Ecto neural progenitor cell (in vitro differentiated cells): ENCODE measurements around the gene LRRC8B.
"Not testable (repeated sequence)": the region's sequence is repeated elsewhere in the genome, so short reads cannot be mapped to it uniquely, and the experiment has no call there.

ENCODE experiments used
- DNase-seq: peaks from one replicate; pipeline ENCODE4 v3.0.0-alpha.2; 2018; ENCODE audit warnings: low spot score

Gene LRRC8B

DNA sequence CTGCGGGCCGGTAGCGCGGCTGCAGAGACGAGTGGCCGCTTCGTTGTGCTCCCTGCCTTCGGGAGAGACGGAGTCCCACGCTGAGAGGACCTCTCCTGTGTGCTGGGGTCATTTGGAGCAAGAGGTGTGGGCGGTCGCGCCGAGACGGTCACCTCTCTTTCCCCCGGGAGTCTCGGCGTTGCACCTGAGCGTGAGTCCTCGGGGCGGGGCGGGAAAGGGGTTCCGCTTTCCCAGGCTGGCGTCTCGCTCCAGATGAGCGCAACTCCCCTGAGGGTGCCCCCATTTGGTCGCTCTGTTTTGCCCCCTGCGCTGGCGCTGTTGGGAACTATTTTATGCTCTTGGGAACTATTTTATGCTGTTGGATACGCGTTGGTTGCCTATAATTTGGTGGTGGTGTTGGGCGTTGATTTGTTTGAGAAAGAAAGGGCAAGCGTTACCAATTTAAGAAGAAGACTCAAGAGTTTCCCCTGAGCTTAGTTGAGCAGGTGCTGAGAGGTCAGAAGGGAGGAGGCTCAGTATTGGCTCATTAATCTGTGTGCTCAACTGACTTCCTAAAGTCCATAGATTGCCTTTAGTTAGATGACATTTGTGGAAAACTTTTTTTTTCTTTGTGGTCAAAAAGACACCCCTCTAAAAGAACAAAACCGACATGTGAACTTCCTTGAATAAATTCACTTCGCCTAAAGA is 683 bp downstream of the LRRC8B start:
- DNase-seq: peak; percentile 62

DNA sequence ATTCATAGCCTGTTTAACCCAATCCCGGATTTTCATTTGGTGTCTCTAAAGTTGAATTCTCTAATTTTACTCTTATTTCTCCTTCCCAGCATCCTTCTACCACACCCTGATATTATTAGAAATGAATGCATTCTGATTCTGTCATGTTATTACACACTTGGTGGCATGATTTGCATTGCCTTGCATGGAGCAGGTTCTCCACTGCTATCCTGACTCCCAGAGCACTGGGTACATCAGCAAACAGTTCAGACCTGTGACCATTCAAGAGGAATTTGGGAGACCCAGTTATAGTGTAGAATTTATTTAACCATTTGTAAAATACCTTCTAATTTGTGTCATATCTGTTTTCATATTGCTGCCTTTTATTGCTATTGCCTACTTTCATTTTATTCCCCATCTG is 2.6 kb downstream of the LRRC8B start:
- DNase-seq: no peak

DNA sequence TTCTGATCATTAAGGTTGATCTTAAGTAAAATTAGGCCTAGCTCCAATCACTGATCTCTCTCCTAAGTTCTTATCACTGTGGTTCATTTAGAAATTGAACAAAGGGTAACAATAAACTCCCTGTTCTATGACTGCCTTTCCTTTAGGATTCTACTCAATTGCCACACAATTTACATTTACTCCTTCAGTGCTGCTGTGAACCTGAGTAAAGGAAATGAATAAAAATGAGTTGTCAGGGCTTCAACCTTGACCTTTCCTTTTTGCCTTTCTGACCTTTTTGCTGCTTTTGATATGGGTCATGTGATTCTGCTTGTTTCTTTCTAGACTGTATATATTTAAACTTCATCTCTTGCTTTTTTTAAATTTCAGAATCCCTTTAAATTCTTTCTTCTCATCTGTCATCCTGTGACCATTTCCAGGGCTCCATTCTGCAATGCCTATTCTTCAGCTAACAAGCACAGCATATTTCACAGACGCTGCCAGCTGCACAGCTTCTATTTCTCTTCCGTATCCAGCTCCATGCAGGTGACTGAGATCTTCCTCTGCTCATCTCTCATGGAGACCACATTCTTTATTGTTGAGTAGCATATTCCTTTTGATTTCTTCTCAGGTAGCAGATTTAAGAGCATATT is 3.2 kb downstream of the LRRC8B start:
- DNase-seq: no peak

DNA sequence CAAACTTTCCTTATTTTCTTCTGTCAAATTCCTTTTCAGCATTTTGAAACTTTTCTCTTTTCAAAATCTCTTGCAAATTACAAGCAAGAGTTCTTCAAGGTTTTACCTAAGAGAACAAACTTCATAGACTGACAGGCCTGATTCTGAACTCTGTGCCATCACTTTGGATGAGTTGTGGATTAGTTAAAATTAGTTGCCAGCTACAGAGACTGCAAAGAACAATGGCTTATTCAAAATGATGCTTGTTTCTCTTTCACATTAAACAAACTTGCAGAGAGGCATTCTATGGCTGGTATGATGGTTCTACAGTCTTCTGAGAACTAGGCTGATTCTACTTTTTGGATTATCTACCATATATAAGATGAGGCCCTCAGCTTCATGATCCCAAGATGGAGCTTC is 3.8 kb downstream of the LRRC8B start:
- no peak for DNase-seq

DNA sequence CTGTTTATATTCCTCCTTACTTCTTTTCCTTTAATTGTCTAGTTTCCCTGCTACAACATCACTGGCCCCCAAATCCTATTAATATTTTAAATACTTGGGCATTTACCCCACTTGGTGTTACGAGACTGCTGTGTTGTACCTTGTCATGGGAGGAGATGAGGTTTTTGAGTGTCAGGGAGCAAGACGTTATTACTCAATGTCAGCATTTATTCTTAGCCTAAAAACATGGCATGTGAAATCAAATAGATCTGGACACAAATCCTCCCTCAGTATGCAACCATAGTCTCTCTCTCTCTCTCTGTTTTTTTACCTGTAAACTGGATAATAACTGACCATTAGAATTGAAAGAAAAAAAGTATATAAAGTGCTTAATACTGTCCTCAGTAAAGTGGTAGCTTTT is 4.6 kb downstream of the LRRC8B start:
- DNase-seq: no peak

DNA sequence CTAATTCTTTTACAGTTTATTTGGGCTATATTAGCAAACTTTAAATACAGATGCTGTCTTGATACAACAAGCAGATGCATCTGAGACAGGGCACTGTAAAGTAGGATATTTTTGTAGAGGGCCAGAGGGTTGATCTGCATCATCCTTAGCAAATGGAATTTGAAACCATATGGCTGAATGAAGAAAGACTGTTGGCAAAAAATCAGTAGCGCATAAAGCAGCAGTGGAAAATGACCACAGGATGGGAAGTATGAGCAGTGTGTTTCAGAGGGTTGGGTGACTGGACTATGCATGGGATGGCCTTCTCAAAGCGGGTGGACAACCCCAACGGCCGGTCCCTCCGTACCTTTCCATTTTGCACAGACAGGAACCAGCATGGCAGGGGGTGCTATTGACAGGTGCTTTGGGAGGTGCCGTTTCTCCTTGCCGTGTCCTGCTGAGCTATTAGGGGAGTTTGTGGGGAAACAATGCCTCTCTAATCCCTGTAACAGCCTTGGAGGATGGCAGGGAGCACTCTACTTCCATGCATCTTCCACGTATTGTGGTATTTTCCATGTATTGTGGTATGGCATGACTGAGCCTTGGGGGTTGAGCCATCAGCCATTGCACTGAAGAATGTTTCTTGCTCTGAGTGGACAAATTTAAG is 5.9 kb downstream of the LRRC8B start:
- DNase-seq: no peak

DNA sequence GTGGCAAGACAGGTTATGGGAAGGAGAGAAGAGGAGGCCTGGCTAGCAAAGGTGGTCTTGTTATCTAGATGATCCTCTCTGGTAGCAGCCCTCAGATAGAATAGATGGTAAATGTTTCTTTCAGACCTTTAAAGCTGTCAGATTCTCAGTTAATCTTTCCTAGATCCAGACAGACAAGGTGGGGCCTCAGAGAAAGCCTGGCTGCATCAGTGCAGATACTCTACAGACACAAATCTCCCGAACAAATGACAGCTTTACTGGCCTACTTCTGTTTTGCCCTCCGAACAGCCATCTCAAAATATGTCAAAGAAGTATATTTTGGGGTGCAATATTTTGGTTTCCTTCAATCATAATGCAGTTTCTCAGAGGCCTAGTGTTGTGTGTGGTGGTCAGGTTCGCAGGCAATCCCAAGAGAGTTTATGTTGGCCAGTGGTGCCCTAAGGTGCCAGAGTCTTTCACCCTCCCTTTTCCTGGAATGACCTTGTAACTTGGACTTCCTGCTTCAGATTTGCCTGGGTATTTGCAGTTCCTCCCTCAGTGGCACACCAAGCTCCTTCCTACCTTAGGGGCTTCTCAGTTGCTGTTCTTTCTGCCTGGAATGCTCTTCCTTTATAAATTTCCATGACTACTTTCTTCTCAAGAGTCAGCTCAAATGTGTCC is 7.0 kb downstream of the LRRC8B start:
- no peak for DNase-seq

DNA sequence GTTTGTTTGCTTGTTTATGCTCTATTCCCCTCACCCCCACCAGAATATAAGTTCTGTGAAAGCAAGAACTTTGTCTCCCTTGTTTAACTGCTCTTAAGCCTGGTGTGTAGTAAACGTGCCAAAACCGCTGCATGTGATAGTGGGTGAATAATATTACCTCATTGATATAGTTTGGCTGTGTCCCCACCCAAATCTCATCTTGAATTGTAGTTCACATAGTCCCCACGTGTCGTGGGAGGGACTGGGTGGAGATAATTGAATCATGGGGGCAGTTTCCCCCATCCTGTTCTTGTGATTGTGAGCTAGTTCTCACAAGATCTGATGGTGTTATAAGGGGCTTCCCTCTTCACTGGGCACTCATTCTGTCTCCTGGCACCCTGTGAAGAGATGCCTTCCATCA is 7.6 kb downstream of the LRRC8B start:
- no peak for DNase-seq

DNA sequence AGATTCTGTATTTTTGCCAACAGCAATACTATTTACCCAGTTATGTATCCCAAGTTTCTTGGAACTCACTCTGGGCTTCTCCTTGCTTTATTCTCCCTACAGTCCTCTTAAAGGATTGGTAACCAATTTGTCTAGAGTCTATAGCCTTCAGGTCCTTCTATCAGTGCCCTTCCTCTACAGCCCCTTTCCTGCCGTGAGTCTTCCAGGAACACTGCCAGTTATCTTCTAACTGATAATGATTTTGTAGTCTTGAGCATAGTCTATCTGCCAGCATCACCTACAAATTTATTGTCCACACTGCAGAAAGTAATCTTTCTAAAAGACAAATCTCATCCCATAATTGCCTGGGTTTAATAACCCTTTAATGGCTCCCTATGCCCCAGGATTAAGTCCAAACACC is 8.2 kb downstream of the LRRC8B start:
- DNase-seq: no peak

DNA sequence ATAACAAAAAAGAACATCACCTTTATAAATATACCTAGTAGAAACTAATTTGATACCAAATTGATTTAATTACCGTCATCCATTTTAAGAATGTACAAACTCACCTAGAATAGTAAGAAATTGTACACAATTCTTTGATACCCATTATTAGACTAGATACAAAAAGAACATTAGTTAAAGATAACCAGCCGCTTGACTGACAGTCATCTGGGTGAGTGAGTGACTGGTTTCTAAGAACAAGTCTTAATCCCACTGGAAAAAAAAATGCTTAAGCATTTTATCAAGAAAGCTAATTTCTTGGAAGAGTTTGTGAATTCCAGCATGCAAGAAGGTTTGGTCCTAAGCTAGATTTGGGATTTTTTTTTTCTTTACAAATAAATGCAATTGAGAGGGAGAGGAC is 10.9 kb downstream of the LRRC8B start:
- DNase-seq: no peak

DNA sequence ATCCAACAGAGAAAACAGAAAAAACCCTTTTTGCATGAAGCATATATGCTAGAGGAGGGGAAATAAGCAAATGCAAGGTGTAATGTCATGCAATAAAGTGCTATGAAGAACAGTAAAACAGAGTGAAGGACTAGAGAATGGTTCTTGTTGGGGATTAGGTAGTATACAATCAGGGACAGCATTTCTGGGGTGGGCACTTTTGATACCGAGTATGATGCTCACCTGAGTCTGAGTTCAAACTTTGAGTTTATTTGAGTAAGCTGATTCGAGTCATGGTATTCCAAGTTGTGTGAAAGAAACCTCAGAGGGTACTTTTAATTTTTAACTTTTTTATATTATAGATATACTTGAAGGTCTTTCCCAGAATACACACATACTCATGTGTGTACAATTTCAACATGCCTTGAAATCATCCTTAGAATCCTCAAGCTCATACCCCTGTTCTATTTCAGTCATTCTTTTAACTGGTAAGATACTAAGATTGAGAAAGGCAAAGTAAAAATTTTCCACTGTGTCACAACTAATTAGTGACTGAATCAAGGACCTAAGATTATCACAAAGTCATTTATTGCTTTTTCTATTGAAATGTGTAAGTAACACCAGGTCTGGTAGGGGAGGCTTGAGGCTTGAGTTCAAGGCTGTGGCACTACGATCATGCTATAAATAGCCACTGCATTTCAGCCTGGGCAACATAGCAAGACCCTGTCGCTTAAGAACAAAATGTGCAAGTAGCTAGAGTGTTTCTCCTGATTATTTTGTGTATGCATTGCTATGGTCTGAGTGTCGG is 12.1 kb downstream of the LRRC8B start:
- DNase-seq: no peak

DNA sequence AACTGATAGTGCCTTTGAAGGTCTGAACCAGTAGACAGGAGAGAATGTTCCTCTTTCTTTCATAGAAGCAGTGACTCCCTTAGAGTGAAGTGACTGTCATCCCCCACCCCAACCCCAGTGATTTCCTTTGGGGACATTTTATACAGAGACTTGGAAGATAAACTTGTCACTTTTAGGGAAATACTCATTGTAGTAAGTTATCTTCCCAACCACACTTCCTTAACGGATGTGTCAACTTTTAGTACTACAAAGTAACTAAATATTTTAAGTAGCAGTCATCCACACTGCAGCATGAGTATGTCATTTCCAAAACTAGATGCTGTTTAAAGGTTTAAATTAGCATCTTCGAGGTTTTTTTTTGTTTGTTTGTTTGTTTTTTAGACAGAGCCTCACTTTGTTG is 13.7 kb downstream of the LRRC8B start:
- DNase-seq: no peak

DNA sequence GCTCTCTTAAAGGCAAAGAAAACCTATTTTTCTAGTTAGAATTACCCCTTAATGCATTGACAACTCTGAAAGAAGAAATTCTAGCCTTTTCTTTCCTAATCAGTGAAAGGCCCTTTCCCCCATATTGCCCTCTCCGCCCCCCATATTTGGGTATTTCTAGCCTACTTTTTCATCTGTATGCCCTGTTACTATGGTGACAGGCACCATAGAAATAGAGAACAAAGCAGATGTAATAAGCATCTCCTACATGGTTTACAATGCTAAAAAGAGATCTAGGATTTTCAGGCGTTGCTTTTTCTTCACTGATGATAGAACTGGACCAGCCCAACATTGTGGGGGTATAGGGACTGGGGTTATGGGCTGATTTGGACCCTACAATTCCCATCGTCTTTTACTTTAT is 14.5 kb downstream of the LRRC8B start:
- no peak for DNase-seq

DNA sequence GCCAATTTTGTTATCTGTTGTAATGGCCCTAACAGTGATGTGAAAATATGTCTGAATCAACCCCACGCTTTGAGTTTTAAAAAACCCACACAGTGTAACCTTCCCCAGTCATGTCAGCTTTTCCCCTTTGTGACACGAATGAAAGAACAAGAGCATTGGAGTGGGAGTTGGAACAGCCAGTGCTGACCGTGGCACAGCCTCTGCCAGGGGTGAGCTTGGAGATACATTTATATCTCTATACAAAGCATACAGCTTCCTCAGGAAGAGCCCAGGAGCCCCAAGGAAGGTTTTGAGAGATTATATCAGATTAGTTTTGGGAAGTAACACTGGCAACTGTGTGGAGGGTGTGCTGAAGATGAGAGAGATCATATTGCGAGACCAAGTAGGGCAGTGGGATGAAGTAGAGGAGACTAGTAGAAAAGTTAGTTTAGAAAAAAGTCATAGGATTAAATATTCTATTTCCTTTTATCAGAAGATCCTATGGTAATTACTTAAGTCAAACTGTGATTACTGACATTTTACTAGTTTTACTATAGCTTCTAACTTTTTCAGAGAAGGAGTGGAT is 15.9 kb downstream of the LRRC8B start:
- no peak for DNase-seq

DNA sequence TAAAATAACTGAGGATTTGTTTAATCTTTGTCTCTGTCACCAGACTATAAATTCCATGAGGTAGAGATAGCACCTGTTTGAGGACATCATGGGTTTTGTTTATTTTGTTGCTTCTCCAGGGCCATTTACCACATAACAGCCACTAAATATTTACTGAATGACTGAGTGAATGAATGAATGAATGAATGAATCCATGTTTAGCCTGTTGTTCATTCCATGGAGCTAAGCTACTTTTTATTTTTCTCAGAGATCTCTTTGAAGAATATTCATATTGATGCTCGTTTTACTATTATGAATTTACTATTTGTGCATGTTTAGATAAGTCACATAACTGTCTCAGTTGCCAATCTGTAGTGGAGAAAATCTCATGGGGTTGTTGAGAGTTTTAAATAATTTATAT is 17.7 kb downstream of the LRRC8B start:
- DNase-seq: no peak

DNA sequence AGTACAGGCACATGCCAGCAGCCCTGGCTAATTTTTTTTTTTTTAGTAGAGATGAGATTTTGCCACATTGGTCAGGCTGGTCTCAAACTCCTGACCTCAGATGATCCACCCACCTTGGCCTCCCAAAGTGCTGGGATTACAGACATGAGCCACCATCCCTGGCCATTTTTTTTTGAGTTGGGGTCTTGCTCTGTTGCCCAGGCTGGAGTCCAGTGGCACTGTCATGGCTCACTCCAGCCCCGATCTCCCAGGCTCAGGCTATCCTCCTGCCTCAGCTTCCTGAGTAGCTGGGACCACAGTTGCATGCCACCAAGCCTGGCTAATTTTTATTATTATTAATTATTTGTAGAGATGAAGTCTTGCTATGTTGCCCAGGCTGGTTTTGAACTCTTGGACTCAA is 19.0 kb downstream of the LRRC8B start:
- DNase-seq: not testable (repeated sequence)

DNA sequence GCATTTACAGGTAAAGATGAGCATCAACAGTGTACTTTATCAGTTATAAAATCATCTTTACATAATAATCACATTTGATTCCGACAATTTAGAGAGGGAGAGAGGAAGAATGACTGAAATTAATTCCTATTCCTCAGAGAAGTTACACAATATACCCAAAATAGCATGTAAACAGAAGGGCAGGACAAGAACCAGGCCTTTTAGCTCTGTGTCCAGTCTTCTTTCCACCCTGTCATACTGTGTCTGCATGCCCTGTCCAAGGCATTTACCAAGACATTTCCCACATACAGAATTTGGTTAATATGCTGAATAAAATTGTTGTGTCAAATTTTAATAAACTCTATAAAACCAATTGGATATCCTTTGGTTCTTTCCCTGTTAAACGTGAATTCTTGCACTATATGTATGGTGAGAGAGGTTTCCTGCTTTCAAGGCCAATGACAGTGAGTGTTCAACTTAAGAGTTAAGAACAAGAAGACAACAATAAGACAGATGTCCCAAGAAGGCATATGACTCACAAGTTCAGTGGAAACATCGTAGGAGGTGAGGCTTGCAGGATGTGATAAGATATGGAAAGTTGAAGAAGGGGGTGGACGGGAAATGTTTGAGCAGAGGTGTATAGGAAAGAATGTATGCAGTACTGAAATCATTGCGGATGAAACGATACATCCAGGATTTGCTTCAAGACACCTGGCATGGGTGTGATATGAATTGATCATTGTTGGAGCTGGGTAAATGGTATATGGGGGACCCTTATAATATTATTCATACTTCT is 20.8 kb downstream of the LRRC8B start:
- DNase-seq: no peak

DNA sequence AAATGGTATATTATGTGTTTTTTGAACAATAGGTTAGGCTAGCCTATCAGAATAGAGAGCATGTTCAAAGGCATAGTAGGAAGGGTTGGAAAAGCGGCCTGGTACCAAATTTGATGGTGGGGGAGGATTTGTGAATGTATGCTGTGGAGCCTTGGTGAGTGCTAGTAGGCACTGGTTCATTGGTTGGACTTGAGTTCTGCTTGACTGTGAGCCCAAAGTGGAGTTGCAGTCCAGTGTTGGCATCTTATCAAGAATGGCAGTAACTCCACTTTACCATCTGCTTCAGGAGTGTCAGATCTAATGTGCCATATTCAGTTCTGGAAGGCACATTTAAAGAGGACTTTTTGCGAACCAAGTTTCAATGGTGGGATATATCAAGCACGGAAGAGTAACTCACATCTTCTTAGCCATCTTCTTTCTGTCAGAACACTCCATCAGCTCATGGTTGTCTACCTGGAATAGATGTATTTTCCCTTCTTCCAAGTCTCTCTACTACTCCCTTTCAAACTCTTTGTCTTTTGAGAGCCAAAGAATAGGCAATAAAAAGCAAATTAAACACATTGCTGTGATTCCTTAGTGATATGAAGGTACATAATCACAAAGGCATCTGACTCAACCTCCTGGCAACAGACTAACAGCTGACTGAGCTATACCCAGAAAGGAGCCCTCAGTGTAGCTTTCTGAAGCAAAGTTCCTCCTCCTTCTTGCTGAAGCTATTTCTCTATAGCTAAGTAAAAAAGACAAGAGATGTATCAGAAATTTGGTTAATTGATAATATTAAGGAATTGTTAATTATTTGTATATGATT is 21.7 kb downstream of the LRRC8B start:
- DNase-seq: no peak

DNA sequence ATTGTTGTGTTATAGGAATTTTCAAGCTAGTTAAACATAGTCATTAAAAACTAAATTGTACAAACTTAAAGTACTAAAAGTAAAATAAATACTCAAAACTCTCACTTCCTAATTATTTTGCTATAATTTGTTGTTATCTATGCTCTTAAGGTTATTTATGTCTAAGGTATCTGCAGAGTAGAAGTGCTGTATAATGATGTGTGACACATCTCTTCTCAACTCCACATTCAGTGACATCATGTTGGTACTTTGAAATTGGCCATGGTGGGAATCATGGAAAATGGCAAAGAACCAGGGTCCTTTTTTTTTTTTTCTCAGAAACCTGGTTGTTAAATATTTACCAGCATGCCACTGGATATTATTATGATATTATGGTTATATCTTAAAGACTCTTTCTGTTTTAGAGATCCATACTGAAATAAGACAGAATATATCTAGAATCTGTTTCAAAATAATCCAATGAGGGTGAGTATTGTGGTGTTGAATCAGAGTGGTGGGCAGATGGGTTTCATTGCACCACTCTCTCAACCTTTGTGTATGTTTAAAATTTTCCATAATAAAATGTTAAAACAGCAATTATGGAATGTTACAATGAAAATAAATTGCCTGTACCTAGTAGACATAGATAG is 22.4 kb downstream of the LRRC8B start:
- DNase-seq: no peak

DNA sequence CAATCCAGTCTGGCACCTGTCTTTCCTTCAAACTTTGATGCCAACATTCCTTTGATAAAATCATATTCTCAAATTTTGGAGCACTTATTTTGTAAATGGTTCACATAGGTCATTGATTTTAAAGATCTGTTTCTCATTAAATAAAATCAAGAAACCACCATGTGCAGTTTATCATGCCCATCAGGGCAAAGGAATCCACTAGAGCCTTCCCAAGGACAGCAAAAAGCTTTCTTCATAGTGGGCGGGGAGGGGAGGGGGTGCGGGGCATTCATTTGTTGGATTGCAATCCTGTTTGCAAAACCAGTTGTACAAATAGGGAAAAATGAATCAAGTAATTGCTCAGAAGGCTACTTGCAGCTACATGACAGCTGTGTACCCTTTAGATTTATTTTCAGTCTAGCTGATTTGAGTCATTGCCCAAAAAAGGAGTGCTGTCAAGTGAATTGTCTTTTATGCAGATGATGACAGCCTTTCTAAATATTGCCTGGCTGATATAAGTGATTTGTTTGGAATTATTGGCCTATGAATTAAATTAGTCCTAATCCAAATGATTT is 23.0 kb downstream of the LRRC8B start:
- no peak for DNase-seq
